Placental epithelial cell (primary cell): ENCODE measurements around the gene PROCR. TPM values are rescaled to one million over a fixed set of nuclear protein-coding genes. Genes with fewer than 3 reads are reported as not detected.

ENCODE experiments used
- small RNA-seq: library from RNA; depleted of rRNA; stranded (forward); fragments of <200 nt; gene quantifications from one replicate; pipeline ENCODE3, GENCODE V24; 2012
- total RNA-seq: library from RNA; depleted of rRNA; stranded (reverse); fragments of >200 nt; gene quantifications from 2 replicates; pipeline ENCODE4 v1.2.3, GENCODE V29; 2012

The PROCR gene
- 28.7 and 30.6 TPM in 2 replicates for total RNA-seq

GRCh38 chr20:35171753-35172433 lies at the start of gene PROCR:
Gene PROCR, plus strand, starts transcription at chr20:35172072. Its CDS starts 83 bp downstream, at chr20:35172155.

GRCh38 chr20:35146920-35147574 lies 24.8 kb upstream of the PROCR start, which contains the start of gene EDEM2:
Gene EDEM2, minus strand, starts transcription at chr20:35147336. Its CDS starts 78 bp downstream, at chr20:35147258.

GRCh38 chr20:35226126-35226883 lies 54.4 kb downstream of the PROCR start, which contains the start of gene MMP24:
Gene MMP24, plus strand, starts transcription at chr20:35226690. Its CDS starts 49 bp downstream, at chr20:35226739.

Small RNA genes lying within 50 kb of the gene (small RNA-seq; reads per million reads assigned to genes)
- not detected for gene MT1P3
- not detected for gene RNA5SP483

Other genes starting within 250 kb of the PROCR start
- gene GSS, start 216.3 kb upstream of the PROCR start, total RNA-seq, result 65.6 and 96.4 TPM in 2 replicates
- gene MYH7B, start 216.2 kb upstream of the PROCR start, total RNA-seq, result under 0.01 and 0.39 TPM in 2 replicates
- gene TRPC4AP, start 79.3 kb upstream of the PROCR start, total RNA-seq, result 85.6 and 90.9 TPM in 2 replicates
- 31.8 and 49.0 TPM in 2 replicates for gene EDEM2, start 24.7 kb upstream of the PROCR start, total RNA-seq
- 0.39 and 1.7 TPM in 2 replicates for gene MMP24, start 54.6 kb downstream of the PROCR start, total RNA-seq
- gene MMP24OS, start 106.0 kb downstream of the PROCR start, total RNA-seq, result 17.9 and 31.8 TPM in 2 replicates
- gene EIF6, start 112.7 kb downstream of the PROCR start, total RNA-seq, result 109 and 163 TPM in 2 replicates
- under 0.01 and 0.33 TPM in 2 replicates for gene FAM83C, start 120.4 kb downstream of the PROCR start, total RNA-seq
- gene UQCC1, start 239.9 kb downstream of the PROCR start, total RNA-seq, result 18.1 and 22.4 TPM in 2 replicates